NCI-H2107 treated with DMSO at 0.1 percent for 48 hours (cell line): Measurements from ENCODE around the gene ZSWIM3.
"Not testable (repeated sequence)": the region's sequence is repeated elsewhere in the genome, so short reads cannot be mapped to it uniquely, and the experiment has no call there.

Experiments used
- DNase-seq: peaks from one replicate; lab custom pipeline; 2025; ENCODE audit not compliant: unreplicated experiment; lab: John Stamatoyannopoulos, UW

ZSWIM3 gene

GRCh38 chr20:45859916-45860315 is 2.5 kb downstream of the ZSWIM3 start:
- DNase-seq, result no peak

- DNase-seq, result no peak
Measured at GRCh38 chr20:45860560-45861220, 3.3 kb downstream of the ZSWIM3 start.

GRCh38 chr20:45861221-45862075 is 4.0 kb downstream of the ZSWIM3 start:
- no peak for DNase-seq

DNA sequence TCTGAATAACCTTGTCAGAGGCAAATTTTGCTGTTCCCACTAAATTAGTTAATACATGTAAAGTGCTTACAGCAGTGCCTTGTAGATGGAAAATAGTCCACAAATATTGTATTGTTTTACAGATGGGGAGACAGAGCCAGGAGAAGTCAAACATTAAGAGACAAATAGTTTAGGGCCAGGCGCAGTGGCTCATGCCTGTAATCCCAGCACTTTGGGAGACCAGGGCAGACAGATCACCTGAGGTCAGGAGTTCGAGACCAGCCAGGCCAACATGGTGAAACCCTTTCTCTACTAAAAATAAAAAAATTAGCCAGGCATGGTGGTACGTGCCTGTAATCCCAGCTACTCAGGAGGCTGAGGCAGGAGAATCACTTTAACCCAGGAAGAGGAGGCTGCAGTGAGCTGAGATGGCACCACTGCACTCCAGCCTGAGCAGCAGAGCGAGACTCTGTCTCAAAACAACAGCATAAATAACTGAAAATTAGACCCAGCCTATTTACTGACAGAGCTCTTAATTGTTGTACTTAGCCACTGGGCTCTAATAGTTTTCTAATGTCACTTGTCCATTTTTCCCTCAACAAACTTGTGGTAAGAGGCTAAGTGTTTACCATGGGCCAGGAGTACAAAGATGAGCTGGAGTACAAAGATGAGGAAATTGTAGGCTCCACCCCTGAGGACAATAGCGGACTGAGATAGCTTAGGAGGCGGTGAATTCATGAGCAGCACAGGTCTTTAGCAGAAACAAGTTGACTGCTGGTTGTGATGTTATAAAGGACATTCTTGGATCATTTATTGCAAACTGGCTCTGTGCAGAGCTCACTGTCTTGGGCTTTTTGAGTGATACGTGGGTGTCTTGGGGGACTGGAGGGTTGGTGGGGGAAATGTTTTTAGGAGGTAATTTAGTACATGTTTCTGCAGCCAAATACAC is 6.4 kb downstream of the ZSWIM3 start:
- DNase-seq, result no peak

DNA sequence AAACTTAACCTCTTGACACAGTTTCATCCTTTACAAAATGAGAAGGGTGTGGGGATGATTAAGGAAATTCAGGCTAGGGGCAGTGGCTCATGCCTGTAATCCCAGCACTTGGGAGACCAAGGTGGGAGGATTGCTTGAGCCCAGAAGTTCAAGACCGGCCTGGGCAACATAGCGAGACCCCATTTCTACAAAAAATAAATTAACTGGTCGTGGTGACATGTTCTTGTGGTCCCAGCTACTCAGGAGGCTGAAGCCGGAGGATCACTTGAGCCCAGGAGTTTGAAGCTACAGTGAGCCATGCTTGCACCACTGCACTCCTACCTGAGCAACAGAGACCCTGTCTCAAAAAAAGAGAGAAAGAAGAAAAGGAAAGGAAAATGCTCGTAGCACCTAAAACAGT is 9.0 kb downstream of the ZSWIM3 start:
- DNase-seq, result no peak

DNA sequence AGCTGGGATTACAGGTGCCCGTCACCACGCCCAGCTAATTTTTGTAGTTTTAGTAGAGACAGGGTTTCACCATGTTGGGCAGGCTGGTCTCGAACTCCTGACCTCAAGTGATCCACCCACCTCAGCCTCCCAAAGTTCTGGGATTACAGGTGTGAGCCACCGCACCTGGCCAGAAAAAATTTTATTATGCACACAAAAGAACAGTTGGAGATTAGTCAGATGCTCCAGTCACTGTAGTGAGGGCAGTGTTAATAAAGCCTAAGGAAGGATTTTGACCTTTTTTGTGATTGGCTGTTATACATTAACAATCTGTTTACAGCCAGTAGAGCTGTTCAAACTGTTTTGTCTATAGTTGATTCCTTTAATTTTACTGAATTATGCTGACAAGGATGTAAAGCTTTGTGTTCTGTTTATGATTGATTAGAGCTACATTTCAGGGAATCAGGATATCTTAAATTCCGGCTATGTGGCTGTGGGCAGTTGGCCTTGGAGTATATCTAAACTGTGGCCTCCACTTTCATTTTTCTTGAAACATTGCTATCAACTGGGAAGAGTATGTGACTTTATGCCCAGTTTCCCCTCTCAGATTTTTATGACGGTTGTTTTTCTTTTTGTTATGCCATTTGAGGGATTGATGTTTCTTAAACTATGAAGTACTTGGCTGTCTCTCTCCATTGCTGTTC is 9.9 kb downstream of the ZSWIM3 start:
- DNase-seq, result no peak

DNA sequence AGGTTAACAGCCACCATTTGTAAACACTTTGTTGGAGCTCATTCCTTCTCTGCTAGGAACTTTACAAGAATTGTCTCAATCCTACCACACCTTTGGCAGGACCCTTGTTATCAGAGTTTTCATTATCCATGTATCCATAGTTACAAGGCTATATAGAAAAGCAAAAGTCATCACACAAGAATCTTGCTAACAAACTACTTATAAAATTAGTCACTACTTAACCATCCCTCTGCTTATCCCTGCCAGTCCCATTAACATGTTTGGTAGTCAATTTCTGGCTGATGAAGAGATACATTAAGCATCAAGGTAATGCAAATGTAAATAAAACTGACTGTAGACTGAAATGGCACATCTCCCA is 10.4 kb downstream of the ZSWIM3 start:
- no peak for DNase-seq

DNA sequence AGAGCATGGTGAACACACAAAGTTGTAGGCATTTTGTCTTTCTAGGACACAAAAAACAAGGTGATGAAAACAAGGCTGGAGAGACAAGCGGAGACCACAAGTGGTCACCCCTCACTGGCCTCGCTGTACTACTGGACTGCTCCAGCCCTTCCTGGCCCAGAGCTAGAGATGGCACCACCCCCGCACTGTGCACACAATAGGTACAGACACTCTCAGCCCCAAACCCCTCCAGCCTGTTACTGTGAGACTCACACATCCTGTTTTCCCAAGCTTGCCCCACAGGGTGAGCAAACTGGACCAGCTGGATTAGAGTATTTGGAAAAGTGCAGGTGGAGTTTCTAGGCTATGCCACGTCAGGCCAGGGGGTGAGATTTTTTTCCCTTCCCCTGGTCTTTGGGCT is 15.2 kb downstream of the ZSWIM3 start:
- DNase-seq, result no peak

GRCh38 chr20:45873409-45874103 is 16.1 kb downstream of the ZSWIM3 start:
- DNase-seq, result no peak

- not testable (repeated sequence) for DNase-seq
Measured at GRCh38 chr20:45874104-45874481, 16.7 kb downstream of the ZSWIM3 start.

DNA sequence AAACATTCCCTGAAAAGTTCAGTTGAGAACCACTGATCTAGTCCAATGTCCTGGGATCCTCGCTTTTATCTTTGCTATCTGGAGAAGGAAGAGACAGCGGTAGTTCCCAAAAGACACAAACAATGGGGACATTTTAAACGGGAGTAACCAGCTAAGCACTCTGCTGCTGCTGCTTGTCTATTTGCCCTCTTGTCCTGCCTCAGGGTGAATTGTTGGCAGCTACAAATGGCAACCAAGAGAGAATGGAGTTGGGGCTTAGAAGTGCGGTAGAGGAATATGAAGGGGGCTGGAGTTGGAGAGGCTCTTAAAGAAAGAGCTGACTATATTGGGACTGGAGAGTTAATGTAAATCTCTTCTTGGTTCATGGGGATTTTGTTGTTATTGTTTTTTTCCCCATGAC is 17.2 kb downstream of the ZSWIM3 start:
- no peak for DNase-seq

GRCh38 chr20:45878076-45878761 is 20.8 kb downstream of the ZSWIM3 start:
- no peak for DNase-seq

- DNase-seq, result peak; percentile 68
Measured at GRCh38 chr20:45880988-45881788, 23.8 kb downstream of the ZSWIM3 start, which contains the start of gene ZSWIM1. ZSWIM1 (plus strand) TSS chr20:45881227; CDS start chr20:45882593, 1,366 bp downstream.

DNA sequence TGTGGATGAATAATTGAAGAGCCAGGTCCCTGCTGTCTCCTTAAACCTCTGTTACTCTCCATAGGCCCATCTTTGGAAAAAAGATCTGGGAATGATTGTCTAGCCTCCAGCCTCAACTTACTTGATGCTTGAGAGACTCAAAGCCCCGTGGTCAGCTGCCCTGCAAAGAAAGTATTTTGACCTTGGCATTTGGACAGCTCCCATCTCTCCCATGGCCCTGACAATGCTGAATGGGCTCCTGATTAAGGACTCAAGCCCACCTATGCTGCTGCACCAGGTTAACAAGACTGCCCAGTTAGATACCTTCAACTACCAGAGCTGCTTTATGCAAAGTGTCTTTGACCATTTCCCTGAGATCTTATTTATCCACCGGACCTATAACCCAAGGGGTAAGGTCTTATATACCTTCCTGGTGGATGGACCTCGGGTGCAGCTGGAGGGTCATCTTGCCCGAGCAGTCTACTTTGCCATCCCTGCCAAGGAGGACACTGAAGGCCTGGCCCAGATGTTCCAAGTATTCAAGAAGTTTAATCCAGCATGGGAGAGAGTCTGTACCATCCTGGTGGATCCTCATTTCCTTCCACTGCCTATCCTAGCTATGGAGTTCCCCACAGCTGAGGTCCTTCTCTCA is 25.2 kb downstream of the ZSWIM3 start:
- no peak for DNase-seq

- DNase-seq, result no peak
Measured at GRCh38 chr20:45883100-45883469, 25.7 kb downstream of the ZSWIM3 start.

- DNase-seq, result no peak
Measured at GRCh38 chr20:45886590-45887345, 29.4 kb downstream of the ZSWIM3 start.

DNA sequence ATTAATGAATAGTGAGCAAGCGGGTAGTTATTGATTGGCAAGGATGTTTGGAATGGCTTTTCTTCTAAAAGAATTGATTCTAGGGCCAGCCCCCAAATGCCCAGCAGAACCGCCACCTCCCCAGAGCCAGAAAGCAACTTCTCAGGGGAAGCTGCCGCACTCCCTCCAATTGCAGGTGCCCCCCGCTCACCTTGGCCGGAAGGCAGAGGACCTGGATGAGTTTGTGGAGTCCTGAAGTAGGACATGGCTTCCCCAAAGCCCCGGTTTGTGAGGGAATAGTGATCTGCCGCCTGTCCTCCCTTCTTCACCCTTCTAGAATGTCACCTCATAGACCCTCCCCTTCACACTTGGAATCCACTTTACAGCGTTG is 29.9 kb downstream of the ZSWIM3 start, which contains the start of gene SPATA25:
Gene SPATA25, minus strand, starts transcription at position 277 of the 370 bp plus-strand sequence. Its CDS starts 32 bp downstream, at position 245.
- no peak for DNase-seq

DNA sequence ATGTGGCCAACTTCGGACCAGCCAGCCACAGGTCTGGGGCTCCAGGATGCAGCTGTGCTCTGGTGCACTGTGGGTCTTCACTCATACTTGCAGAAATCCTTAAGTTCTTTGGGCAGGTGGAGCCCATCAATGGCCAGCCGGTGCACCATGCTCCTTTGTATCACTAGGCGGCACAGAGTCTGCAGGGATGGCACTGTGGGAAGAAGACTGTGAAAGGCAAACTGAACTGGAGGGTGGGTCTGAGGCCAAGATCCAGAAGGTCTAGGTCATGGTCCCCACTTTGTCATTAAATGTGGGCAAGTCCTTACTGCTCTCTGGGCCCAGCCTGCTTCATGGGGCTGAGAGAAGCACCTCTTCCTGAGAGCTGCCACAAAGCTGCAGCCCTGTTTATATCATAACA is 31.3 kb downstream of the ZSWIM3 start:
- DNase-seq, result no peak
